Hippocampal formation (tissue), 2 donors: ENCODE data around the gene COL27A1.

ENCODE experiments used
- DNase-seq, 2 donors: peaks; one replicate each; lab custom pipeline; 2025; lab: John Stamatoyannopoulos, UW

Gene COL27A1

DNA sequence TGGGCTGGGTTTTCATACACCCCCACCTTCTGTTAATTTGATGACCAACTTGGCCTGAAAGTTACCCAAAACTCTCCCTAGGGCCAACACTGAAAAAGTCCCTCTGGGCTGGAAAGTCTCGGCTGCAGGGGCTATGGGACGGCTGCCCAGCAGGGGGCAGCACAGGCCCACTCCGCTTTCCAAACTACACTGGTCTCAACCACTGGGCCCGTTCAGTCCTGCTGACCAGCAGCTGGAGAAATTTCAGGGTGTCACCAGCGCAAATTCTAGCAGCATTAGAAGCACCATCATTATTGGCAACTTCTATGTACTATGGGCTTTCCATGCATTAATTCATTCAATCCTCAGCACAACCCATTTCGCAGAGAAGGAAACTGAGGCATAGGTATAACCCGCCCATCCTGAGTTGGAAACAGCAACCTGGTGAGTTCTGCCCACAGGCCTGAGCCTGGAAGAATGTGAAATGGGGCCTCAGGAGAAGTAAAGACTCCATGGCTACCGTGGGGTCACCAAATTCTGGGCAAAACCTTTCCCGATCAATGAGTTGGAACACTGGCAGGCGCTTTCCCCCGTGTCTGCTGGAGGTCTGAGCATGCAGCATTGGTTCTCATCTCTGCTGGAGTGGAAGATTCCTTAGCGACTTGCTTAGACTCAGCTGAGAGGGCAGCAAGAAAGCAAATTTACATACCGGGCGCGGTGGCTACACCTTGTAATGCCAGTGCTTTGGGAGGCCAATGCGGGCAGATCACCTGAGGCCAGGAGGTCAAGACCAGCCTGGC lies 184.0 kb downstream of the COL27A1 start:
- DNase-seq: peak in 1 of 2 donors; percentile 19

DNA sequence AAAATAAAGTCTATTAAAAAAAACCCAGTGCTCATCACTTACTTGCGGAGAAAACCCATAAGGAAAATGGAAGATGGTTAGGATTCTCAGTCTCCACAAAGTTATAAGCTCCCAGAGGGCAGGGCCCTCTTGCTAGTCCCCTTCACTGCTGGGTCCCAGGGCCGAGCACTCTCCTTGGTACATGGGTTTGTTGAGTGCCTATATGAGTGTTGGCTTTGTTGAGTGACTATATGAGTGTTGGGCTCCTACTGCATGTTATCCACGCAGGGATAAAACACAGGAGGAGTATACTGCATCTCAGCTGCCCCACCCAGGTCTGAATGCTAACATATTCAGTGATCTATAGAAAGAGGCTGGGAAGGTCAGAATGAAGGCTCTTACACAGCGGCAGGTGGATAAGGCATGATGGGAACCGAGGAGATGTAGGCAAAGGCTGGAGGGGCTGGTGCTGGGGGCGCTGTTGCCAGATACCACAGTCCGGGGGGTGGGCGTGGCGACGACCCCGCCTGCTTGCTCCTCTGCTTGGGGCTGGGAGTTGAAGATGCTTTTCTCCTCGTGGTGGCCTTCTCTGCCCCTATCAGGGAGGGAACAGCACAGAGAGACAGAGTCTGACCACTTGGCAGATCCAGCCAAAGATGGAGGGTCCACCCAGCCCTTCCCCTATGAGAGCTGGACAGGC lies 186.0 kb downstream of the COL27A1 start:
- DNase-seq: no peak

DNA sequence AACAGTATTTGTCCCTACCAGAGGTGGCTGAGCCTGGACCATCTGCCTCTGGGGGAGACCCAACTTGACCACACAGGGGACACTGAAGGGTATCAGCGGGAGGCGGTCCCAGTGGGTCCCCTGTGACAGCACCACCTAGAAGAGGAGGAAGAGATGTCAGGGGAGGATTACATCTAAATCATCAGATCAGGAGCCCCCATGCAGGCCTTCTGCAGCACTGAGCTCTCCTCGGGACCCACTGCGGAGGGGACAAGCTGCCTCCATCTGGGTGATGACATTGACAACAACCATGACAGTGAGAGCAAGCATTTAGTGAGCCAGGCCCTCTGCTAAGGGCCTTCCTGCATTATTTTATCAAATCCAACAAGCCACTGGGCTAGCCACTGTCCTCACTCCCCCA lies 186.7 kb downstream of the COL27A1 start:
- no peak for DNase-seq

DNA sequence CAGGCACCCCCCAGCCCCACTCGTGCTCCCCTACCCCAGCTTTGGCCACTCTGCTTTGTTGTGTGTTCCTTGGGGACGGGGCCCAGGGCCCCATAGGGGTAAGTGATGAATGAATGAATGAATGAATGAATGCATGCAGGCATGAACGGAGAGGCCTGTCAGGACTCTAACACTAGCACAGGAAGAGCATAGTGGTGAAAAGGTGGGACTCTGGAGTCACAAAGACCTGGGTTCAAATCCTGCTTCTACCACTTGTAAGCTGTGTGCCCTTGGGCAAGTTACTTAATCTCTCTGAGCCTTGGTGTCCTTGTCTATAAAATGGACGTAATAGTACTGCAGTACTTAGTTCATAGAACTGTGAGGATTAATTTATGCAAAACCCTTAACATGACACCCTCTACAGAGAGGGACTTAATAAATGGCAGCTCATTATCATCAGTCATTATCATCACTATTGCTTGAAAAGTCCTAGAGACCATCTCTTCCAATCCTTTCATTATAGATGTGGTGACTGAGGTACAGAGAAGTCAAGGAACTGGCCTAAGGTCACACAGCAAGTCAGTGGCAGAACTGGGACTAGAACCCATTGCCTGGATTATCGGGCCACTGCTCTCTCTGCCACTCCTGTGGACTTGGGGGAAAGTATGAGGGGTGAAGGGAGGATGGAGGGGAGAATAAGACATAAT lies 187.6 kb downstream of the COL27A1 start:
- DNase-seq: no peak

DNA sequence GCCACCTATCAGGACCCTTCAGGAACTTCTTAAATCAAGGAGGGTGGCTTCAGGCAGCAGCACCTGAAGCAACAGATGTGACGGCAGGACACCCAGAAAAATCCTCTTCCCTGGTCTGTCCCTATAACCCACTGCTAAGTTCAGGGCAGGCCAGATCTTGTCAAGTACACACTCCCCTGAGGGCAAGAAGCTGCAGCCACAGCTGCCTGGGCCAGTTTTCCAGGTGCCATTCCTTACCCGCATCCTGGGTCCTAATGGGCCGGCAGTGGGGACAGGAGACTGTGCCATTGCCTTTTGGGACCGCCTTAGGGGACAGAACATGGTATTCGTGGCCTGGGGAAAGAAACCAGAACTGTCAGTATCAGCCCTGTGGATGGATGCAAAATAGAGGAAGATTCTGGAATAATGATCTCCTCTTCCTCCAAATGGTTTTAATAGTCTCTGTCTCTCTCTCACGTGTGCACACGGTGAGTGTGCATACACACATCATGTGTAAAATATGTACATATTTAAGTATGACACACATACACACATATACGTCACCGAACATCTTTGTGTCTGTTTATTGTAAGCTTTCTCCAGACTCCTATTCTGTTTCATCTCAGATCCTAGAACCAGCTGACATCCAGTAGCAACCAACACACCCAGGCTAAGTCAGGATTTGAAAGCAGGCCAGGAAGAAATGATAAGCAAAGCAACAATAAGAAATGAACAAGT lies 188.3 kb downstream of the COL27A1 start:
- no peak for DNase-seq

DNA sequence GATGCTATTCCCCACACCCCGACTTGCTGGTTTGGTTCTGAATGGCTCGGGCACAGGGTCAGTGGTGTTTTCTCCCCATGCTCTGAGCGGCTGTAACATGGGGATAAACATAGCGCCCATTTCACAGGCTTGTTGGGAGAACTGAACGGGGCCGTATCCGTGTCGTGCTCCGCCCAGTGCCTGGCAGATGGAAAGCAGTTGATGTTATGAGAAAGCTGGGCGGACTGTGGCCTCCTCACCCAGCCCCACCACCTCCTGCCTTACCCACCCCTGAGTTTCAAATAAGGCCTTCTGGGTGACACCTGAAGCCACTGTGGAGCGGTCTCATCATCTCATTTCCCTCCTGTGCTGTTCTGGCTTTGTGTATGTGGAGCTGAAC lies 188.8 kb downstream of the COL27A1 start:
- no peak for DNase-seq

GRCh38 chr9:114344692-114345091 lies 189.4 kb downstream of the COL27A1 start:
- no peak for DNase-seq

- no peak for DNase-seq
Observed at GRCh38 chr9:114345493-114346065, 190.2 kb downstream of the COL27A1 start.

GRCh38 chr9:114346146-114346545 lies 190.8 kb downstream of the COL27A1 start:
- DNase-seq: no peak

DNA sequence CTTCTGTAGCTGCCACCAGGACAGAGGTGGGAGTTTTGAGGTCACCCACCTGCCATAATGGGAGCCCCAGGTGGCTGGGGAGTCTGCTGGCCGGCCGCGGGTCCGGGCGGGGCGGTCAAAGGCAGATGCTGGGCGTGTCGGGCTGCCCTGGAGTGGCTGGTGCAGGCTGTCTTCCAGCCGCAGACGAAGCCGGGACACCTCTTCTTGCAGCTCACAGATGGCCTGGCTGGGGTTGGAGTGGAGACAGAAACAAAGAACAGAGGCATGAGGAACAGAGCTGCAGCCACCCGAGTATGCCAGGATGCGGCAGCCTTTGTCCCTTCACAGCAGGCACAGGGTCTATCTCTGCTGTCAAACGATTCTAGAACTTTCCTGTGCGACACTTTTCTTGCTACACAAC lies 192.3 kb downstream of the COL27A1 start:
- peak; percentile 67 to 72 for DNase-seq

GRCh38 chr9:114348261-114348905 lies 193.0 kb downstream of the COL27A1 start:
- DNase-seq: no peak

GRCh38 chr9:114348906-114349482 lies 193.7 kb downstream of the COL27A1 start:
- no peak for DNase-seq

DNA sequence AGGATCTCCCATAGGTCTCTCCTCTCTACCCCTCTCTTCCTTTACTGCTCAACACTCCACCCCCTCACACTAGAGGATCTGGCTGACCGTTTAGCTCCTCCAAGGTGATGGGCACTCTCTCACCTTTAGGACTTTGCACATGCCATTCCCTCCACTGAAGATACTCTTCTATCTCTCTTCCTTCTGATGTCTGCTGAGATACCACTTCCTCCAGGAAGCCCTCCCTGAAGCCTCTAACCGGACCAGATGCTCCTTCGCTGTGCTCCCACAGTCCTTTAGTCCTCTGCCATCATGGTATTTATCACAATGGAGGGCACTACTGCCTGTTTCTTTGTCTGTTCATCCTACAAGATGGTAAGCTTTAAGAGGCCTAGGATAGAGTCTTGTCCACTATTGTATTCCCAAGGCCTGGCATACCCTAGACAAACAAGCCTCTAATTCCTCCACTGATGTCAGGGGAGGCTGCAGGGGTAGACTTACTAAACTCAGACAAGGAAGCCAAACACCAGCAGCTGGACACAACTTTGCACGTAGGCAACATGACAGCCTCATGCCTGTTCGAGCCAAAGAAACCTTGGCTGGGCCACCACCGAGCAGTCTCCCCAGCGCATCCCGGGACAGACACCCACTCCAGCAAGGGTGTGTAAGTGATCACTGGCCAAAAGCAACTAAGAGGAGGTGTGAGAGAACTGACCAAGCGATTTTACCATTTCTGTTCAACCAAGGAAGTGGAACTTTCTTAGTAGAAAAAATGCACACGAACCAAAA lies 194.6 kb downstream of the COL27A1 start:
- DNase-seq: no peak

DNA sequence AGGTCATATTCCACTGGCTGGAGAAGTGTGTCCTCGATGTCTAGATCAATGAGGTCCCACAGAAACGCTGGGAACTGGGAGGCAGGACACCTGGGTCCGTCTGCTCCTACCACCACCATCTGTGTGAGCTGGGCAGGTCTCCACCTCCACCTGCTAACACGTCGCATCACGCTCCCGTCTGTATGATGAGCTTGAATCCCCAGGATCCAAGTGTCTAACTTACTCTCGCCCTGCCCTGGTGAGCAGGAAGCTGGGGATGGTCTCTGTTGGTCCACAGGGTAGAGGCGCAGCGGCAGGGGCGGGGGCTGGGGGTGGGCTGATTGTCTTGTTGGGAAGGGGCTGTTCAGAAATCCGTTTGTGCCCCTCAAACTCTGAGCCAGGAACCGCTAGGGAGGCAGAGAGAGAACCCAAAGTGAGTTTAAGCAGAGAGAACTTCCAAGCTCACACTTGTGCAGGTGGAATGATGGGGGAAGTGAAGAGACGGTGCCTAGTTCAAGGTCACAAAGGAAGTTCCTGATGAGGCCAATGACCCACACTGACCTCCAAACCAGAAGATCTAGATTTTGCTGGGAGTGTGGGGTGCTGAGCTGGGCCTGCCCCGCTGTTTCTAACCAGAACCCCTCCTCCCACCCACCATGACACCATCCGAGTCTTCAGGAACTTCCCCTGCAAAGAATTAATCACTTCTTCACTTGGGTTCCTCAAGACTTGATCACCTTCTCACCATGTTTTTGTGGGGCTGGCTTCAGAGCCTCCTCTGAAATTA lies 195.5 kb downstream of the COL27A1 start:
- DNase-seq: no peak

DNA sequence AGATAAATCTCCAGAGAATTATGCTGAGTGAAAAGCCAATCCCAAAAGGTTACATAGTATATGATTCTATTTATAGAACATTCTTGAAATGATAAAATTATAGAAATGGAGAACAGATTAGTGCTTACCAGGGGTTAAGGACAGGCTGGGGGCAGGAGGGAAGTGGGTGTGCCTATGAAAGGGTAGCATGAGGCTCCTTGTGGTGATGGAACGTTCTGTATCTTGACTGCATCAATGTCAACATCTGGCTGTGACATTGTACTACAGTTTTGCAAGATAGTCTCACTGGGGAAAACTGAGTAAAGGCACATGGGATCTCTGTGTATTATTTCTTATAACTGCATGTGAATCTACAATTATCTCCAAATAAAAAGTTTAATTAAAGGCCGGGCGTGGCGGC lies 196.6 kb downstream of the COL27A1 start:
- no peak for DNase-seq

GRCh38 chr9:114355821-114356220 lies 200.5 kb downstream of the COL27A1 start:
- DNase-seq: no peak

DNA sequence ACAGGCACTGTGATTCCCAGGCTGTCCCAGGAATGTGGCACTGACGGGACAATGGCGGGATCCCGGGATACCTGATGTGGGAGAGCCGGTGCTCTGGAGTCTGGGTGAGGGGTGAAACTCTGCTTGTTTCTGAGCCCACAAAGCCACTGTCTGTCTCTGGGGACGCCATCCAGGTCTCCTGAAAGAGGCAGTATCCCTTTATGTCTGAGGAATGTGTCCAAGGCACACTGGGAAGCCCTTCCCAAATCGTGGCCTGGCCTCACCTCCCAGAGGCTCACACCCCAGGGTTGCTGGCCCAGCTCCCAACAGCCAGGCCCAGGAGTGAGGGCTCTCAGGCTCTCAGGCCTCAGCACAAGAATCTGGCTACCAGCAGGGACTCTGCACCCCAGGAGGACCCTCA lies 201.5 kb downstream of the COL27A1 start:
- DNase-seq: no peak

GRCh38 chr9:114357360-114357759 lies 202.0 kb downstream of the COL27A1 start:
- DNase-seq: no peak

GRCh38 chr9:114357911-114358328 lies 202.6 kb downstream of the COL27A1 start:
- DNase-seq: no peak

DNA sequence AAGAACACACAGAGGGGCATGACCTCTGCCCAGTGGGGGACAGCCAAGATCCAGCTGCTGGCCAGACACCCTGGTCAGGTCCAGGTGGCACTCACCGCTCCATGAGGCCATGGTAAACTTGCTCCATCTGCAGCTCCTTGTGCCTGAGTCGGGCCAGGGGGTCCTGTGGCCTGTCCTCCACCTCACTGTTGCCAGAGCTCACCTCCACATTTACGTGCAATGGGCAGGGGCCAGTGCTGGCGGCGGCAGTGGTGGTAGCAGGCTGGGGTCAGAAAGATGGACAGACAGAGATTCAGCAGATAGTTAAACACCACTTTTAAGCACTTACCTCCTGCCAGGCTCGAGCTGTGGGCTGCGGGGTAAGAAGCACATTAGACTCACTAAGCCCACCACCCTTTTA lies 204.5 kb downstream of the COL27A1 start:
- no peak for DNase-seq
